HT-29 (cell line): ENCODE data around the gene CDHR1. TPM values are rescaled to one million over a fixed set of nuclear protein-coding genes. Genes with fewer than 3 reads are reported as not detected.
"Not testable (repeated sequence)": the region's sequence is repeated elsewhere in the genome, so short reads cannot be mapped to it uniquely, and the experiment has no call there.

Source experiments
- DNase-seq: peaks from one replicate; pipeline ENCODE4 v3.0.0-alpha.2; 2015; ENCODE audit warnings: low spot score
- total RNA-seq: library from RNA; depleted of rRNA; stranded (reverse); fragments of >200 nt; shearing (Covaris generic); gene quantifications from 2 replicates; pipeline ENCODE4 v1.2.3, GENCODE V29; 2014

The CDHR1 gene
- total RNA-seq, 1 experiment from 2014 or later, result not detected

- no peak for DNase-seq
These were observed 20.8 kb upstream of the CDHR1 start, which contains the start of gene GPR15LG for GRCh38 chr10:84173501-84173929. Gene GPR15LG, plus strand, starts transcription at chr10:84173801. Its CDS starts 51 bp downstream, at chr10:84173852.

GRCh38 chr10:84175436-84175835, 18.9 kb upstream of the CDHR1 start:
- no peak for DNase-seq

DNA sequence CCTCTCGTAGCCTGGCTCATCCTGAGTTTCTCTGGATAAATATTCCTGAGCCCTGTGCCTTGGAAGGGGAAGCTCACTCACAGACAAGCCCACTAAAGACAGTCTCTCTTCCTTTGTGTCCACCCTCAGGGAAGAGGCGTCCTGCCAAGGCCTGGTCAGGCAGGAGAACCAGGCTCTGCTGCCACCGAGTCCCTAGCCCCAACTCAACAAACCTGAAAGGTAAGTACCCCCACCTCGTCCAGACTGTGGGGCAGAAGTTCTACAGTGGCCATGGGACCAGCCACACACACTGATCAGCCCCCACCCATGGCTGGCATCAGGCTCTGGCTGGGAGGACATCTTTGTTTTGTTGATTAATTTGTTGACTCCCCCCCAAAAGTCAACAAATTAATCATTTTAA, 18.0 kb upstream of the CDHR1 start:
- no peak for DNase-seq

GRCh38 chr10:84176836-84177474, 17.4 kb upstream of the CDHR1 start:
- no peak for DNase-seq

- DNase-seq, result no peak
These were observed 16.7 kb upstream of the CDHR1 start for GRCh38 chr10:84177541-84178141.

GRCh38 chr10:84178160-84178609, 16.2 kb upstream of the CDHR1 start:
- DNase-seq, result no peak

GRCh38 chr10:84179059-84179710, 15.2 kb upstream of the CDHR1 start:
- DNase-seq, result peak; percentile 20

- not testable (repeated sequence) for DNase-seq
These were observed 14.0 kb upstream of the CDHR1 start for GRCh38 chr10:84180386-84180785.

- no peak for DNase-seq
These were observed 12.7 kb upstream of the CDHR1 start for GRCh38 chr10:84181631-84182030.

DNA sequence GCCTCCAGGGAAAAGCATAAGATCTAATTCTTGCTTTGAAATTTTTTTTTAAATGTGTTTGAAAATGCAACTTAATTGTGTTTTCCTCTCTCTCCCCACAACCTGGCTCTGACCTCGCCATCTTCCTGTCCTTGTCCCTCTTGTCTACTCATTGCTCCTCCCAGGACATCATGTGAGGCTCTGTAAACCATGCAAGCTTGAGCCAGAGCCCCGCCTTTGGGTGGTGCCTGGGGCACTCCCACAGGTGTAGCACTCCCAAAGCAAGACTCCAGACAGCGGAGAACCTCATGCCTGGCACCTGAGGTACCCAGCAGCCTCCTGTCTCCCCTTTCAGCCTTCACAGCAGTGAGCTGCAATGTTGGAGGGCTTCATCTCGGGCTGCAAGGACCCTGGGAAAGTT, 9.8 kb upstream of the CDHR1 start:
- DNase-seq, result peak; percentile 25

GRCh38 chr10:84185526-84186175, 8.7 kb upstream of the CDHR1 start:
- DNase-seq, result no peak

DNA sequence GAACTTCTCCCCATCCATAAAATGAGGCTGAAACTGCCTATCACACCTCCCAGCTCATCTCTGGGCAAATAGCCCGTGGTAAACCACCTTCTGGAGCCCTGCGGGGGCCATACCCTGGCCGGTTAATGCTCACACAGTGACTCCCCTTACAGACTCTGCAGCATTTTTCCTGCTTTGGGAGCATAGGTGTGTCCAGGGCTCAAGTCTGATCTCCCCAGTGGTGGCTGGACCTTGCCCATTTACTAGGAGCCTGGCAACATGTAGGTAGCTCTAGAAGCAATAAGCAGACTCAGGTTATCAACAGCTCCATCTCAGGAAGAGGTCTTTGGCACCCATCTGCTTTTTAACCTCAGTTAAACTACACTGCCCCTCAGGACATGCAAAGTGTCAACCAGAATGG, 5.5 kb upstream of the CDHR1 start:
- no peak for DNase-seq

DNA sequence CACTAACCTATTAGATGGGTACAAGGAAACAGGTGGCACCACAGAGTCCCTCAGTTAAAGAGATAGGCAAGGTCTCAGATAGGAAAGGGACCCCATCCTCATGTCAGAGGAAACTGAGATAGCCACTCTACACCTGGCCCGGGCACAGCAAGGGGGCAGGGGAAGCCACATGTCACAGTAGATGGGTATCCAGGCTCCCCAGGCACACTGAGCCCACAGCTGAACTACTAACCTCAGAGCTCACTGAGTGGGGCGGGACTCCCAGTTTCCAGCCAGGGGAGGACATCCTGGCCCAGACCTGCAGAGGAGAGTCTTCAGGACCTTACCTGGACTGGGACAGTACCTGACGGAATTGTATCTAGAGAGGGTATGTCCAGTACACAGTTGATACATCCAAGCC, 3.7 kb upstream of the CDHR1 start:
- no peak for DNase-seq

DNA sequence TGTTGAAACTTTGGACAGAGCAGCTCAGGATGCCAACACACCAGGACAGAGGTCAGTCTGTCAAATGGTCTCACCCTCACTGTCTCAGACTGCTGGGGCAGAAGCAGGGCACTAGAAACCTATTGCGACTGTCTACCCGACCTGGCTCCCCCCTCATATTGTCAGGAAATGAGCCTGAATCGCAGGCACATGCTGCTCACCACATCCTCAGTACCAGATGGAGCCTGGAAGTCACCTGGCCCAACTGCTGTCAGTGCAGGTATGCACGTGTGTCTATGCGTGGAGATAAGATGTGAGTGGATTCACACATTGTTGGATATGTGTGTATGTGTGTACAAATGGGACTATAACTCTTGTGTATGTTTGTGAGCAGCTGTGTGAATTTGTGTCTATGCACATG, 3.2 kb upstream of the CDHR1 start:
- no peak for DNase-seq

DNA sequence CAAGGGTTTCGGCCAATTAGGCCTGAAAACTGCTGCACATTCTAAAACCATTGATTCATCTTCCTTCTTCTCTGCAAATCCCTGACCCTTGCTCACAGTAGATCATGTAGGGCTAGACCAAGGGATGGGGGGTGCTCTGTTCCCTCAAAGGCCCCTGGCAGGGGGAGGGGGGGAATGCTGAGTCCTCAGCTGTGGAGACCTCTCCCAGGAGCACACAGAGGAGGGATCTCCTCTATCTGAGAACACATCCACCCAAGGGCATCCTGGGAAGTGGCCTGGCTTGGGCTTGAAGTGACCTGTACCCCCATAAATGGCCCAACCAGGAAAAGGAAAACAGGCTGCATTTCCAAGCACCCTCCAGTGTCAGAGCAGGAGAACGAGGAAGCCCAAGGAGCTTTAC, 1.0 kb upstream of the CDHR1 start:
- no peak for DNase-seq

GRCh38 chr10:84193846-84194423, 402 bp upstream of the CDHR1 start:
- no peak for DNase-seq

DNA sequence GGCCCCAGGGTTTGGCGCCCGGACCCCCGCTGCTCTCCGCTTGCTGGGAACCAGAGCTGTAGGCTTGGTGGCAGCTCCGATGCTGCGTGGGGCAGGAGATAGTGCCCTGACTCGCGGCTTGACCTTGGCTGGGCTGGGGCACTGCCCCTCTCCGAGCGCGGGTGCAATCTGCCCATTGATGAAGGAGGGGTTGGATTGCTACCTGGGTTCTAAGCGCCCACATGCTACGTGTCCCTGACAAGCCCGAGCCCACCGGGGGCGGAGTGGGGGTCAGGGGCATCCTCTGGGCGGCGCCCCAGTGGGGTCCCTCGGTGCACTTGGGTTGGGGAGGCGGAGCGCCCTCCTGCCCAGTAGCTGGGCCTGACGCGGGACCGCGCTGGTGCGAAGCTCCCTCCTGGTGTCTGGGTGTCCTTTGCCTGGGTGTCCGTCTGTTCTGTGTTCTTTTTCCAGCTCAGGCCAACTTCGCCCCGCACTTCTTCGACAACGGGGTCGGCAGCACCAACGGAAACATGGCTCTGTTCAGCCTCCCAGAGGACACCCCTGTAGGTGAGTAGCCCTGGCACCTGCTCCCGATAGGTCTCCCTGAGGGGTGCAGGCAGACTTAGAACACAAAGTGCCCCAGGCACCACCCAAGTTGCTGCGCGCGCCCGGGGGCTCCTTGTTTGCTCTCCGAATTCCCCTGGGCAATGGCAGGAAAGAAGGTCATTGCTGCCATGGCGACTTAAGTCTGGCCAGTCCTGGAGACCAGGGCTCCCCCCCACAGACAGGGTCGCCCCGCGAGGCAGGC, 900 bp downstream of the CDHR1 start:
- no peak for DNase-seq

GRCh38 chr10:84196083-84196482, 1.7 kb downstream of the CDHR1 start:
- DNase-seq, result no peak

GRCh38 chr10:84196941-84197340, 2.6 kb downstream of the CDHR1 start:
- no peak for DNase-seq

DNA sequence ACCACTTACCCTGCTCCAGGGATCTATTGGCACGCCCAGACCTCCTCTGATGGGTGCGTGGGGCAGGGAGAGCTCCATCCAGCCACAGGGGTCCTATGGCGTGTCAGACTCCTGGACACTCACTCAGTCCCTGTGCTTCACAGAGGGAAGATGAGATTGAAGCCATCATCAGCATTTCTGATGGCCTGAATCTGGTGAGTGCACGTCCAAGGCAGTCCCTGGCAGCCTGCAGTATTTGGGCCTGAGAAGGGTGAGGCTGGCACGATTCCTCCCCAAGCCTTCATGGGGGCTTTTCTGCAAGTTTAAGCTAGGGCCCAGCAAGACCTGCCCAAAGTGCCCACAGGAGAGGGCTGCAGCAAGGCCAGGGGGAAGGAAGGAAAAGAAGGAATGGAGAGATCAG, 3.3 kb downstream of the CDHR1 start:
- DNase-seq, result no peak

DNA sequence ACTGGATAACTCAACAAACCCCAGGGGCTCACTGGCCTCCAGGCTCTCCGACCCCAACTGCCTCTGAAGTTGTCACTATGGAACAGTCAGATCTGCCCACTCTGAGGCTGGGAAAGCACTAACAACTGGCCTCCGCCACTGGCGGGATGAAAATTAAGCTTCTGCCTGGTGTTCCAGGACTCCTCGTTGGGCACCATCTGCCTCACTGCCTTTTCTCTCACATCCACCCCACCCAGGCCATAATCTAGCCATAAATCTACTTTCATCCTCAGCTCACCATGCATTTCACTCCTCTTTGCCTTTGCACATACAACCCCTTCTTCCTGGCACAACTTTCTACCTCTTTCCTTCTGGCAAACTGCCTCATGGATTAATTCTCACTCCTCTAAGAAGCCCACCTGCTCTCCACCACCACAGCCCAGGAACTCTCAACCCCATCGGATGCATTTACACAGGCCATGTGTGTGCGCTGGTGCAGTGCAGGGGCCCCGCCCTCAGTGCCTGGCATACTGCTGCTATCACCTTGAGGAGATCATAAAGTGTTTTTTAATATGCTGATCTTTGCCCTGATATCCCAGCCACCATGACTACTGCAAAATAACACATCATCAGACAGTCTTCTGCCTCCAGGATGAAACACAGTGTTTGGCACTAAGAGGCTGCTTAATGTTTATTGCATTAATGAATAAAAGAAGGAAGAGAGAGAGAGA, 4.0 kb downstream of the CDHR1 start:
- no peak for DNase-seq
